ENCODE data around the gene PGAM5. TPM values are rescaled to one million over a fixed set of nuclear protein-coding genes. Genes with fewer than 3 reads are reported as not detected.

PGAM5 gene
- polyA plus RNA-seq, 1 of the 3 experiments (the other 2 are of a cell fraction), result 22.5 TPM

- peaks cover 10% of the 10 kb centered on the region; the same call in 1 of the 2 replicates for H3K79me2 ChIP-seq (ENCODE audit: insufficient read depth)
- no peak overlapping the region for H2AFZ ChIP-seq (ENCODE audit: low read depth)
- TF ChIP-seq GATA2 (CRISPR knock-in tag; IDR thresholded peaks at IDR 0.05) (no peak), YY1 (IDR thresholded peaks at IDR 0.05; ENCODE audit: low read depth) (no peak), CHD2 (IDR thresholded peaks at IDR 0.05; ENCODE audit: low read length, partially characterized antibody) (no peak), GABPA (IDR thresholded peaks at IDR 0.05; ENCODE audit: low read depth) (no peak), IRF3 (IDR thresholded peaks at IDR 0.05; ENCODE audit: low read depth, low read length) (no peak), TEAD4 (IDR thresholded peaks at IDR 0.05; ENCODE audit: borderline replicate concordance, insufficient read depth) (no peak), FOXM1 (IDR thresholded peaks at IDR 0.05; ENCODE audit: low read depth) (no peak), REST (IDR thresholded peaks at IDR 0.05; ENCODE audit: low read depth, low read length) (no peak), JUND (IDR thresholded peaks at IDR 0.05) (no peak), RFX5 (IDR thresholded peaks at IDR 0.05; ENCODE audit: low read length) (no peak), EP300 (IDR thresholded peaks at IDR 0.05; ENCODE audit: borderline replicate concordance in 1 of 2, low read depth in 1 of 2, low read length in 1 of 2) (no peak), FOSL2 (IDR thresholded peaks at IDR 0.05; ENCODE audit: borderline replicate concordance, low read depth) (no peak), NRF1 (IDR thresholded peaks at IDR 0.05; ENCODE audit: low read depth, low read length) (no peak), USF1 (IDR thresholded peaks at IDR 0.05; ENCODE audit: borderline replicate concordance, low read depth) (no peak), EZH2phosphoT487 (IDR thresholded peaks at IDR 0.05; ENCODE audit: borderline replicate concordance, low read depth) (no peak), TCF12 (IDR thresholded peaks at IDR 0.05) (no peak), TAF1 (IDR thresholded peaks at IDR 0.05; ENCODE audit: borderline replicate concordance, low read depth, low read length) (no peak)
- H3K4me2 ChIP-seq, result no peak overlapping the region
- H3K27me3 ChIP-seq (ENCODE audit: insufficient read depth), result no peaks in the 10 kb centered on the region
- 82% methylated on average over 10 of the region's 10 CpGs for WGBS (ENCODE audit: low lambda C conversion rate)
- no peak overlapping the region for H3K9ac ChIP-seq
- ChIA-PET CTCF (interaction anchor here (0.6 kb wide), 2 partner anchors 18 to 34 kb away, joined by 3 read pairs; no protein-coding TSS in a partner anchor), POLR2A (no interaction called here)
- H3K9me3 ChIP-seq, result no peaks in the 10 kb centered on the region
- peaks cover 23% of the 10 kb centered on the region for H3F3A ChIP-seq (replicated peaks; ENCODE audit: insufficient read depth)
- H3K4me1 ChIP-seq (ENCODE audit: control insufficient read depth in 1 of 2, insufficient read depth in 2 of 2, low read depth in 1 of 2, low read length in 1 of 2), result peaks cover 0 to 4% of the 10 kb centered on the region in 2 experiments; a peak in 1 of 4 replicates
- H3K4me3 ChIP-seq (ENCODE audit: low read depth in 2 of 2, low read length in 1 of 2), result no peak overlapping the region
- peaks cover 8% of the 10 kb centered on the region; the same call in 1 of the 2 replicates for H4K20me1 ChIP-seq (ENCODE audit: insufficient read depth)
- no peaks in the 10 kb centered on the region for H3K9me2 ChIP-seq
- peak; percentile 76 for DNase-seq
- H3K36me3 ChIP-seq (replicated peaks in 1 of 2; ENCODE audit: control insufficient read depth in 1 of 2, insufficient read depth in 2 of 2, low read length in 1 of 2), result peaks cover 45 to 60% of the 10 kb centered on the region in 2 experiments
- H3K27ac ChIP-seq (ENCODE audit: low read depth in 2 of 2, low read length in 1 of 2), result peak overlapping the region in 1 of 2 experiments; percentile 66; a peak in 2 of 4 replicates
Observed at GRCh38 chr12:132734206-132734605, 23.6 kb downstream of the PGAM5 start.
